GM21381 (cell line): Measurements from ENCODE around the gene RPL28.
"Not testable (repeated sequence)": the region's sequence is repeated elsewhere in the genome, so short reads cannot be mapped to it uniquely, and the experiment has no call there.

ENCODE experiments used
- ATAC-seq: cut with Tn5 transposase; IDR thresholded peaks from one replicate; pipeline ENCODE4 v1.9.1; 2021; ENCODE audit warnings: mild to moderate bottlenecking, moderate library complexity; ENCODE audit not compliant: unreplicated experiment

The RPL28 gene

DNA sequence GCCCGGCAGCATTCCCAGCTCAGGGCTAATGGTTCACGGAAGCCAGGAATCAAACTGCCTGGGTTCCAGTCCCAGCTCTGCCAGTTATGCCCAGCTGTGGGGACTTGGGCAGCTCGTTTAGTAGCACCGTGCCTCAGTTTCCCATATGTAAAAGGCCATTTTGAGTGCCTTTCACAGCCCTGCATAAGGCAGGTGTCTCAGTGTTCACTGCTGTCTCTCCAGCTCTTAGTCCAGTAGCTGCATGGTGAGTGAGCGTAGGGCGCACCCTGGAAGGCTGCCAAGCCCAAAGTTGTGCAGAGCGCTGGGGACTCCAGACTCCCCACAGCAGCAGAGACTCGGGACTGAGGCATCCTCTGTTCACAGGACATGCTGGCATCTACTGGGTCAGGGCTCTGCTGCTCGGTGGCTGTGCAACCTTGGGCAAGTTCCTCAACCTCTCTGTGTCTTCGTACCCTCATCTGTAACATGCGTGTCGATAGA is 5.5 kb downstream of the RPL28 start:
- no peak for ATAC-seq

DNA sequence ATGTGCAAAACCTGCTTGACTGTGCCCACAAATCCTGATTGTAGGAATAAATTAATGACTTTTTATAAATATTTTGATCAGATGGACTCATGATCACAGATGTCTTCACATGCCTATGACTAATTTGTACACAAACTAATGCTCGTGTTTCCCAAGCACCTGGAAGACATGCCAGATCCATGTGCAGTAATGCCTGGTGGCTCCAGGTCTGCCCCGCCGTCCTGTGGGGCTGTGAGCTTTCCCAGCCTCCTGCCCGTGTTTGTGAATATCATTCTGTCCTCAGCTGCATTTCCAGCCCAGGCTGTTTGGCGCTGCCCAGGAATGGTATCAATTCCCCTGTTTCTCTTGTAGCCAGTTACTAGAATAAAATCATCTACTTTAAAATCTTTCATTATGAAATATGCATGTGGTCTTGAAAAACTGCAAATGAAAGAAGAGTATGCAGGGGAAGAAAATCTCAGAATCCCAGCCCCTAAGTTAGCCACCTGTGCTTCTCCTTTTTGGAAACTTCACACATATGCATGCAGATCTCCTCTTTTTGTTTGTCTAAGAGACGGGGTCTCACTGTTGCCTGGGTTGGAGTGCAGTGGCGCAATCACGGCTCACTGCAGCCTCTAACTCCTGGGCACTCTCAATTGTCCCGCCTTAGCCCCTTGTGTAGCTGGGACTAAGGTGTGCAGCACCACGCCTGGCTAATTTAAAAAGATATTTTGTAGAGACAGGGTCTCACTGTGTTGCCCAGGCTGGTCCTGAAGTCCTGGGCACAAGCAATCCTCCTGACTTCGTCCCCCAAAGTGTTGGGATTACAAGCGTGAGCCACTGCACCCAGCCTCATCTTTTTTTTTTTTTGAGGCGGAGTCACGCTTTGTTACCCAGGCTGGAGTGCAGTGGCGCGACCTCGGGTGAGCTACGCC is 6.2 kb downstream of the RPL28 start:
- ATAC-seq: no peak

DNA sequence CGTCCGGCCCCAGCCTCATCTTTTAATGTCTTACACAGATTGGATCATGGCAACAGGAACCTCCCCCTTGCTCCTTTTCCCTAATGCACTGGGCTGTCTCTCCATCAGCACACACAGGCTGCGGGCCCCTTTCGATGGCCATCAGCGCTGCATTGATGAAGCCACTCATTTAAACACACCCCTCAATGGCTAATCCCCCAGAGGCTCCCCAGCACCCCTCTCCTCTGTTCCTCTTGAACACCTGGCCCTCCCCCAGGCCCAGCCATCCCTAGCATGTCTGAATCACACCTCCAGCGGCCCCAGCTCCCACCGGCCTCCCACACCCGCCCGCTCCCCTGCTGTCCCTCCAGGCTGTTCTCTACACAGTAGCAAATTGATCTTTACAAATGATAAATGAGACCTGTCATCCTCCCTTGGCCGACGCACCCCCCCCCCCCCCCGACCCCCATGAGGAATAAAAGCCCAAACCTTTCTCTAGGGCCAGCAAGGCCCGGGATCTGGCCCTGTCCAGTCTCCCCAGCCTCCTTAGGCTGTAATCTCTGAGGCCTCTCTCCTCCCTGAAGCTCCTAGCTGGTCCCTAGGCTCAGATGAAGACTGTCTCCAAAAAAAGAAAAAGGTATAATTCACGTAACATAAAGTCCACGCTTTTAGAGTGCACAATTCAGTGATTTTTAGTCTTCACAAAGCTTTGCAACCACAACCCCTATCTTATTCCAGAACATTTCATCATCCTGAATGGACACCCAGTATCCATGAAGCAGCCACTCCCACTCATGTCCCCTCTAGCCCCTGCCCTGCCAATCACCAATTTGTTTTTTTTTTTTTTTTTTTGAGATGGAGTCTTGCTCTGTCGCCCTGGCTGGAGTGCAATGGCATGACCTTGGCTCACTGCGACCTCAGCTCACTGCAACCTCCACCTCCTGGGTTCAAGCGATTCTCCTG is 7.4 kb downstream of the RPL28 start:
- ATAC-seq: no peak

DNA sequence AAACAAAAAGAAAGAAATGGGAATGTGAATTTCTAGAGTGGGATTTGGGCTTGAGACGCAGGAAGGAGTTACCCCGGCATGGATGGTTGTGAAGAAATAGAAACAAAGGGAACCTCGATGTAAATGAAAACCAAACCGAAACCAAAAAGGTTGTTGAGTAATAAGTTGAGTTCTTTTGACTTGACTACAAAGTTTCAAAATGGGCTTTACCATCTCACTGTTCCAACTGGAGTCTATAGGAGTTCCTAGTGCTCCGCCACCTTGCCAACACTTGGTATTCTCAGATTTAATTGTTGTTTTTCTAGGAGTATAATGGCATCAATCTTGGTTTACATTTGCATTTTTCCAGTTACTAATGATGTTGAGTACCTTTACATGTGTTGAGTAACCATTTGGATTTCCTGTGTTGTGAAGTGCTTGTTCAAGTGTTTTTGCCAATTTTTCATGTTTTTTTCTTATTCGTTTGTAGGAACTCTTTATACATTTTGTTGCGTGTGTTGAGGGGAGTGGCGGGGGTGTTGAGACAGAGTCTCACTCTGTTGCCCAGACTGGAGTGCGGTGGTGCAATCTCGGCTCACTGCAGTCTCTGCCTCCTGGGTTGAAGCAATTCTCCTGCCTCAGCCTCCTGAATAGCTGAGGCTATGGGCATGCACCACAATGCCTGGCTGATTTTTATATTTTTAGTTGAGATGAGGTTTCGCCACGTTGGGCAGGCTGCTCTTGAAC is 12.6 kb downstream of the RPL28 start:
- no peak for ATAC-seq

DNA sequence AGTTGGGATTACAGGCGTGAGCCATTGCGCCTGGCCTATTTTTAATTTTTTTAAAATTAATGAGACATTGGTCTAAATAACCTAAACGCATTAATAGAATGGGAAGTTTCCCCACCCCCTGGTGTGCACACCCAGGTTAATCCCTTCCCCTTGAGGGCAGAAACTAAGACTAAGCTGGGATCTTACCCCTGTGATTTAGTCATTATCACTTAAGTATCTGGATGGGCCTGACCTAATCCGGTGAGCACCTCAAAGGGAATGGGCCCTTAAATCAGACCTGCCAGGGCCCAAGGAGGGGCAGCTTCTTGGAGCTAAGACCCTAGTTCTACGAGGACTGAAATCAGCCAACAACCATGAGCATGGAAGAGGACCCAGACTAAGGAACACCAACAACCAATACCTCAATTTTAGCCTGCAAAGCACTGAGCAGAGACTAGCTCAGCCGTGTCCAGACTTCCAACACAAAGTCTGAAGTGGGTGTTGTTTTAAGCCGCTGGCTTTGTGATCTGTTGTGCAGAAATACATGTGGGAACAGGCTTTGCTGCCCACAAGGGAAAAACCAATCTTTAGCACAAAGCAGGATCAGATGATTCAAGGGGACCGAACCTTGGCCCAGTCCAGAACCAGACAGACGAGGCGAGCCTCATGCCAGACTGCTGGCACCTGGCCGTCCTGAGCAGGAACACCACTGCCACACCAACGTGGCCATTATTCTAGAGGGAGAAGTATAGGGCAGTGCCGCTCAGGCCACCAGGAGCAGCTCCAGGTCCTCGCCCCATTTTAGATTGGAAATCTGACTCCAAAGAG is 14.8 kb downstream of the RPL28 start:
- no peak for ATAC-seq

DNA sequence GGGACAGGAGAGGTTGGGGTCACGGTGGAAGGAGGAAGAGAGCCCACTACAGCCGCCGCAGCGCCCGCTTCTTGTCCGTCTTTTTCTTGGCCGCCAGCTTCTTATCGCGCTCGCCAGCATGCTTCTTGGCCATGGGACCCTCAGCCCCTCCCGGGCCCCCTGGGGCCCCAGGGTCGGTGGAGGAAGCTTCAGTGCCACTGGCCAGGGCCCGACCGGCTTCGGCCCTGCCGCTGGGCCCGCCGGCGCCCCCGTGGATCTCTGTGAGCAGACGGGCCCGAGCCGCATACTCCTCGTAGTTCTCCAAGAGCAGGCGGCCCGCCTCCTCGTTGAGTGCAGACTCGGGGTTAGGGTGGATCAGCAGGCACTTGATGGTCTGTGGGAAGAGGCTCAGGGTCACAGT is 15.7 kb downstream of the RPL28 start:
- not testable (repeated sequence) for ATAC-seq

DNA sequence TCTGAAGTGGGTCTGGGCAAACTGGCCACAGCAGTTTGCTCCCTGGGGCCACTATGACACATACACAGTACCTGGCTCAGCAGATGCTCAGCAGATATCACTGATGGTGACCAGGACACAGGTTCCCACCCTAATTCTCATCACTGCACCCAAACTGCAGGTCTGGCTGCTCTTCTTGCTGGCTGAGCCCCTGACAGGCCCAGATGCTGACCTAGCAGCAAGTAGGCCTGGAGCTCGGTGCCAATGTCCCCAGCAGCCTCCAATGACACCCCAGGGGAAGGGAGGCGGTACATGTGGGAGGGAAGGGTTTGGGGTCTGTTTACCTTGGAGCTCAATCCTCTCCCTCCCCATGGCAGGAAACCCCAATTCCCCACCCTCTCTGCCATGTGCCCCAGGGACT is 16.8 kb downstream of the RPL28 start:
- no peak for ATAC-seq

DNA sequence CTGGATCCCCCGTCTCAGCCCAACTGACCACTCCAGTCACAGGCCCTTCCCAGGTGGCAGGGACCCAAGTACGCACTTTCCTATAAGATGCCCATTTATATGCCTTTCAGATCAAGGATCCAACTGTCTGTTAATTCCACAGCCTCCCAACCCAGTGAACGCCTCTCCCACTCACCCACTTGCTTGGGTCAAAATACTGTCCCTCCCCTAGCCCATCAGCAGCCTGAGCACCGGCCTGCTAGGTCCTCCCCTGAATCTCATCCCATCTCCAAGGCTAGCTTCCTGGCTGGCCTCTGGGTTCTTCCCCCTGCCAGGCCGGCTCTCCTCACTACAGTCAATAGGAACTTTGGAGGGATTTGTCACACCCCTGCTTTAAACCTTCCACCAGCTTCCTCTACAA is 19.9 kb downstream of the RPL28 start:
- ATAC-seq: no peak

DNA sequence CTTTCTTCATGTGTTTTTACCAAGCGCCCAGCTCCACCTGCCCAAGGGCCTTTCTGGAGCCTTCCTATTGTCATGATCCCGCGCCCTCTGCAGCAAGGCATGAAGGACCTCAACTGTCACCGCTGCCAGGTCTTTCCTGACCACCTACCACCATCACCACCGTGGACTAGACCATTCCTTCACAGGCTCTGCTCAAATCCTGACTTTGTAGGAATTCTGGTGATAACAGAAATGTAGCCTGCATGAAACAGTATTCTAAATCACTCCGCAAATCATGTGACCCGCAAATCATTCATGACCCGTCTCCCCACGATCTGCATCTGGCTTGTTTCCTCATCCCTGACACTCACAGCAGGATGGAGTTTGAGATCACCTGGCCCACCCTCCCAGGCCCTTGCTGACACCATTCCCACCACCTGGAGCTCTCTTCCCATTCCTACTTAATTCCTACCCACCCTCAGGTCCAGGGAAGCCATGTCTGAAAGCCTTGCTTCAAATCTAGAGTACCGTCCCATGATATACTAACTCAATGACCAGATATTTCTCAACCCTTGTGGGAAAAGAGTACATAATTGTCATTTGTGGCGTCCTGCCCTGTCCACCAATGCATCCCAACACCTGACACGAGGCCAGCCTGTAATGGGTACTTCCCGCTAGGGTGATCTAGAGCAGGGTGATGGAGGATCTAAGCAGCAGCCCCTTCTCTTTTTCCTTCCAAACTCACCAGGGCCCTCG is 20.5 kb downstream of the RPL28 start:
- ATAC-seq: no peak

DNA sequence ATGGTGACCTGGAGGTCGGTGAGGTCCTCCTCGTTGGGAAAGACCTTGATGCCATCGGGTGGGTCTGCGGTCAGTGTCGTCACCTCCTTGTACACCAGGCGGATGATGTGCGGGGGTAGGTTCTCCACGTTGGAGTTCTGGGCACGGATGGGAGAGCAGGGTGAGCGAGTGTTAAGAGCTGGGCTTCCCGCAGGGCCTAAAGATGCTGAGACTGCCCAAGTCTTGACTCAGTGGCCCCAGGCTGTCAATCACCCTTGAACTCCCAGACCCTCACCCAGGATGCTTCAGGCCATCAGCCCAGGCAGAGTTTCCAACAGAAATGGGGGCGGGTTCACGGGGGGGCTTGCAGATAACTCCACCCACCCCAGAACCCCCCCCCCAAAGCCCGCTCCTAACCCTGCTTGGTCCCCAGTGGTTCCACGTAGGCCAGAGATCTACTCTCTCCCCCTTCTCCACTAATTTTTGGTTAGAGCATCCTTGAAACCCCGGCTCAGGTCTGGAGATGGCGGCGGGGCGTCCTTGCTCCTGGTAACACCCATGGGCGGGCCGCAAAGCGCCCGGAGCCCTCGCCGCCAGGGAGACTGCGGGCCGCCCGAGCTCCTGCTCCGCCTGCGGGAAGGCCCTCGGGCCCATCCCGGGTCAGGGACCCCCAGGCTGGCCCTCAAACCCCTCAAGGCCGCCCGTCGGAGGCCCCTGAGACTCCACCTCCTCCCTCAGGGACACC is 21.3 kb downstream of the RPL28 start:
- no peak for ATAC-seq

DNA sequence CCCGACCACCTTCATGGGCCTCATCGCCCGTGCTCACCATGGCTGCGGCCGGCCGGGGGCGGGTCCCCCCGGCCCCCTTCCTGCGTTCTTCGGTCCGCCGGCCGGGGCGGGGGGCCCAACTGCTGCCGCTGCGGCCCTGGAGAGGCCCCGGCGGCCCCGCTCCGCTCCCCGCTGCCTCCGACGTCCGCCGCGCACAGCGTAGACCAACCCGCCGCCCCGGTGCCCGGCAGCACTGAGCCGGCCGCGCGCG is 21.7 kb downstream of the RPL28 start, which contains the start of gene UBE2S:
UBE2S (minus strand) TSS at position 239 of the 250 bp plus-strand sequence; CDS start at position 40, 199 bp downstream.
- peak; percentile 20 for ATAC-seq

DNA sequence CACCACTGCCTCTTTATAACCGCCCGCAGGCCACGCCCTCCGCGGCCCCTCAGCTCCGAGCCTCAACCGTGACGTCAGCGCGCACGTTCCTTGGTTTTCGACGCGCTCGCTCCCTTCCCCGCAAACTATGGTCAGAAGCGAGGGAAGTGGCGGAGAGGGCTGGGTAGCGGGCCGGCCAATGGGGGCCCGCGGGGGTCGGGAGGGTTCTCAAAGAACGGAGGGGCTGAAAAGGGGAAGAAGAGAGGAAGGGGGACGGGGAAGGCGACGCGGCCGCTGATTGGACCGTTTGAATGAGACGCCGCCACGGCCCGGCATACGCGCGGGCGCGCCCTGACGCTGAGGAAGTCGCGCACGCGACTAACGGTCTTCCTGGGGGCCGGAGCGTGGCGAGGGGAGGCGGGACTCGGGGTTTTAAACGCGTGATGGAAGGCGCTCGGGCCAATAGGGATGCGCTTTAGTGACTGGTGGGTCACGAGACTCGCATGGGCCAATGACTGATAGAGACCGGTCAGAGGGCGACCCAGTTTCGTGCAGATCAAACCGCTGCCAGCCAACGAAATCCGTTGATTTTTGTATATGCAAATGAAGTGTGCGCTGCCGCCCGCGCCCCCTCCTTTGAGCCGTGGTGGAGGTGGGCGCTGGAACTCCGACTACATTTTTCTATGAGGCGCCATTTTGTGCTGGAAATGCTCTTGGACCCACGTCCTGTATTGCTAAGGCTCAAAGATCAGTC is 22.2 kb downstream of the RPL28 start:
- peak; percentile 78 for ATAC-seq

DNA sequence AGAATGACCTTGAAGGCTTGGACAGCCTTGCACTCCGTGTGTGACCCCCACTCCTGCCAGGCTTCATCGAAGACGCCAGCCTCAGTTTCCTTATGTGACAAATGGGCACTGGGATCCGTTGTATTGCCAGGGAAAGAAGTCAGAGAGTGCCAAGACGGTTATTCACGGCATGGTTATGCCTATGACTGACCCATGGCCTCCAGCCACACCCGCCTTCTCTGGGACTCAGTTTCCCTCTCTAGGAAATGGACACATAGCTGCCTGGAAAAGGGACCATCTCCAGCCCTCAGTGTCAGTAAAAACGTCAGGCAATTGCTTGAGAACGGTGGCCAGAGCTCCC is 22.8 kb downstream of the RPL28 start:
- no peak for ATAC-seq

DNA sequence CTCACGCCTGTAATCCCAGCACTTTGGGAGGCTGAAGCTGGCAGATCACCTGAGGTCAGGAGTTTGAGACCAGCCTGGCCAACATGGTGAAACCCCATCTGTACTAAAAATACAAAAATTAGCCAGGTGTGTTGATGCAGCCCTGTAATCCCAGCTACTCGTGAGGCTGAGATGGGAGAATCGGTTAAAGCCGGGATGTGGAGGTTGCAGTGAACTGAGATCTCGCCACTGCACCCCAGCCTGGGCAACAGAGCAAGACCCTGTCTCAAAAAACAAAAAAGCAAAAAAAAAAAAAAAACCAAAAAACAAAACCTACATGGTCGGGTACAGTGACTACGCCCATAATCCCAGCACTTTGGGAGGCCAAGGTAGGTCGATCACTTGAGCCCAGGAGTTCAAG is 23.4 kb downstream of the RPL28 start:
- ATAC-seq: not testable (repeated sequence)

DNA sequence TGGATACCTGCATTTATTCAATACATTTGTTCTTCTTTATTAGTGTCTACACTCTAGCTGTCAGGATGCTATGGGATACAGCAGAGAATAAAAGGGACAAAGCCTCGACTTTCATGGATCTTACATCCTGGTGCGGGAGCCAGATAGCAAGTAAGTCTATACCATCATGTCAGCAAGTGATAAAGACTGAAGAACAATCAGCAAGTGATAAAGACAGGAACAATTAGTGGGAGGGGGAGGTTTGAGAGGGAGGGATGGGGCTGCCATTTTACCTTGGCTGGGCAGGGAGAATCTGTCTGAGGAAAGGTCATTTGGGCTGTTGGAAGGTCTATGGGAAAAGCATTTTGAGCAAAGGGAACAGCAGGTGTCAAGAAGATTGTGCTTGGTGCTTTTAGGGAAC is 24.4 kb downstream of the RPL28 start:
- ATAC-seq: no peak

DNA sequence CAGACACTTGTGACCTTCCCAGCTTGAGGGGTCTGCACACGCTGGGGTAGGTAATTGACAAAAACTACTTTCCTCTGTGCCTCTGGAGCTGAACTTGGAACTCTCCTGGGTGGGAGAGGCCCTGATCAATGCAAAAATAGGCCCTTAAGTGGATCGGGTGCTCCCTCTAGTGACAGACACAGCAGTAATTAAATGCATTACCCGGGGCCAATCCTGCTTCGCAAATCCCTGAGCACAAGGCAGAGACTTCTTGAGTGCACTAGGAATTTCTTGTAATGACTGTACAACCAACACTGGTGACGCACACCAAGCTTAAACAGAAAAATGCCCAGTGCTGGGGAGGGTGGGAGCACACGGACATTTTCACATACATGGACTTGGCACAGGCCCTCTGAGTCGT is 32.5 kb downstream of the RPL28 start:
- no peak for ATAC-seq

DNA sequence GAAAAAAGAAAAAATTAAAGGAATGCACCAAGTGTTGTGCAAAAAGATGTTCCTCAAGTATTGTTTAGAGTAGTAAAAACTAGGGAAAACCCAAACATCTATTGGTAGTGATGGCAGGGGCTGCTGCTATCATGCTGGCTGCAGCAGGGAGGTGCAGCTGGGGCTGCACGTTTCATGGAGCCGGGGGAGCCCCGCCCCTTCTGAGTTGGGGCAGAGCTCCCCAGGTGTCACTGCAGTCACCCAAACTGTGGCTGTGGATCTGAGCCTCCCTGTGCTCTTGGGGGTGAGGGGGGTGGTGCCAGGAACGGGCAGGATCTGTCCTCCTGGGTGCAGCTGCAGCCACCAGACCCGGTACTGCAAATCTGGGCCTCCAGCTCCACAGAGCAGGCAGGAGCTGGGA is 33.4 kb downstream of the RPL28 start:
- no peak for ATAC-seq

DNA sequence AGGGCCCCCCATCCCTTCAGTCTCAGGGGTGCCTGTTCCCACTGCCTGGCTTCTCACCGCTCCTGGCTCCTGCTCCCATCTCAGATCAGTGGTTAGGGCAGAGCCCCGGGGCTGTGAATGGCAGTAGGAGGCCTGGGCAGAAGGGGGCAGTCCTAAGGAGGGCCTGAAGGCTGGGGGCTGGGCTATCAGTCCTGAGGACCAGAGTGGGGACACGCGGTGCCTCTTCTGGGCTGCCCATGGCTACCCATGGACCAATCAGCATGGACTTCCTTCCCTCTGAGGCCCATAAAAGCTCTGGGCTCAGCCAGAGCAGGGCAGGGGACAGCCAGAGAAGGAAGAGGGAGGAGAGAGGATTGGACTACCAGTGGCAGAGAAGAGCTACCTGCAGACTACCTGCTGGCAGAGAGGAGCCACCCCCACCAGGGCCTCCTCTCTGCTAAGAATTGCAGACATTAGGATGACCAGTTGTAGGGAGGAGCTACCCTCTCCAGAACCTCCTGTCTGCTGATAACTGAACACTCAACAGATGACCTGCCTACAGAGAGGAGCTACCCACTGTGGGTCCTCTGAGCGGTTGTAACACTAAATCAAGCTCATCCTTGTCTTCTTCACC is 34.0 kb downstream of the RPL28 start:
- no peak for ATAC-seq
